H1 (cell line): Measurements from ENCODE around the gene INTU.

ENCODE experiments used
- BACH1 ChIP-seq: IDR thresholded peaks from 2 replicates; pipeline ENCODE4 v1.6.1; 2012; ENCODE audit warnings: low read length, improper control_type of control experiment
- CBX5 ChIP-seq: fragments of 300-800, 300-1000 bp; sonication (generic); IDR thresholded peaks from 2 replicates; pipeline ENCODE4 v1.7.1; 2016; ENCODE audit warnings: antibody characterized with exemption, low read length, low read depth
- CHD1 ChIP-seq: IDR thresholded peaks from 2 replicates; pipeline ENCODE4 v1.6.1; 2012; ENCODE audit warnings: low read depth, low read length, improper control_type of control experiment
- CTCF ChIP-seq, 3 experiments: IDR thresholded peaks; 1 replicate in 2 of 3; 2 replicates in 1 of 3; pipeline versions ENCODE4 v1.5.1 to v1.6.1; 2011; ENCODE audit warnings: low read length in 3 of 3, mild to moderate bottlenecking in 3 of 3, inconsistent platforms in 2 of 3, low read depth in 1 of 3, moderate library complexity in 1 of 3; ENCODE audit not compliant: insufficient read depth in 1 of 3; ENCODE audit errors: control extremely low read depth in 1 of 3
- EZH2 ChIP-seq: fragments of 200-600 bp; sonication (generic); IDR thresholded peaks from 2 replicates; pipeline ENCODE4 v1.7.1; 2012; ENCODE audit warnings: low read depth, mild to moderate bottlenecking, moderate library complexity, low read length, inconsistent platforms; ENCODE audit not compliant: severe bottlenecking
- KDM5A ChIP-seq: fragments of 200-600 bp; IDR thresholded peaks from 2 replicates; pipeline ENCODE4 v1.7.1; 2012; ENCODE audit warnings: mild to moderate bottlenecking, low read length, inconsistent platforms, mixed read lengths
- POLR2A ChIP-seq, 2 experiments: IDR thresholded peaks; 1 replicate in 1 of 2; 2 replicates in 1 of 2; pipeline ENCODE4 v1.6.1; 2011; ENCODE audit warnings: low read depth in 2 of 2, low read length in 2 of 2, mild to moderate bottlenecking in 2 of 2; ENCODE audit errors: control extremely low read depth in 1 of 2
- SRF ChIP-seq: IDR thresholded peaks from 2 replicates; pipeline ENCODE4 v1.6.1; 2011; ENCODE audit warnings: mild to moderate bottlenecking, low read depth, low read length, moderate library complexity
- TAF1 ChIP-seq: IDR thresholded peaks from 2 replicates; pipeline ENCODE4 v1.6.1; 2011; ENCODE audit warnings: mild to moderate bottlenecking, low read depth, low read length
- YY1 ChIP-seq: IDR thresholded peaks from 2 replicates; pipeline ENCODE4 v1.6.1; 2011; ENCODE audit warnings: low read depth, mild to moderate bottlenecking, low read length
- ZNF274 ChIP-seq: IDR thresholded peaks from 2 replicates; pipeline ENCODE4 v1.7.0; 2012; ENCODE audit warnings: low read length, borderline replicate concordance; ENCODE audit errors: extremely low read depth
- TF ChIP-seq, protein P1 (sequence below): IDR thresholded peaks from 2 replicates; pipeline ENCODE4 v1.6.1; 2011; ENCODE audit warnings: low read depth, mild to moderate bottlenecking, low read length; ENCODE audit not compliant: insufficient read depth
- TF ChIP-seq, protein P2 (sequence below): IDR thresholded peaks from 2 replicates; pipeline ENCODE4 v1.6.1; 2011; ENCODE audit warnings: low read length, improper control_type of control experiment
- TF ChIP-seq, protein P3 (sequence below): IDR thresholded peaks from 2 replicates; pipeline ENCODE4 v1.6.1; 2012; ENCODE audit warnings: low read length, inconsistent platforms

- TF ChIP-seq ZNF274: no peak
- no peak for TF ChIP-seq CTCF (IDR thresholded peaks at IDR 0.05; ENCODE audit: control extremely low read depth in 1 of 3, insufficient read depth in 1 of 3, low read depth in 1 of 3, low read length in 3 of 3)
- TF ChIP-seq, protein P1, sequence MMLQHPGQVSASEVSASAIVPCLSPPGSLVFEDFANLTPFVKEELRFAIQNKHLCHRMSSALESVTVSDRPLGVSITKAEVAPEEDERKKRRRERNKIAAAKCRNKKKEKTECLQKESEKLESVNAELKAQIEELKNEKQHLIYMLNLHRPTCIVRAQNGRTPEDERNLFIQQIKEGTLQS: no peak
- TF ChIP-seq YY1: no peak
- no peak for TF ChIP-seq POLR2A (IDR thresholded peaks at IDR 0.05; ENCODE audit: control extremely low read depth in 1 of 2, low read depth in 2 of 2, low read length in 2 of 2)
- TF ChIP-seq KDM5A: no peak
- TF ChIP-seq BACH1: no peak
- TF ChIP-seq, protein P2, sequence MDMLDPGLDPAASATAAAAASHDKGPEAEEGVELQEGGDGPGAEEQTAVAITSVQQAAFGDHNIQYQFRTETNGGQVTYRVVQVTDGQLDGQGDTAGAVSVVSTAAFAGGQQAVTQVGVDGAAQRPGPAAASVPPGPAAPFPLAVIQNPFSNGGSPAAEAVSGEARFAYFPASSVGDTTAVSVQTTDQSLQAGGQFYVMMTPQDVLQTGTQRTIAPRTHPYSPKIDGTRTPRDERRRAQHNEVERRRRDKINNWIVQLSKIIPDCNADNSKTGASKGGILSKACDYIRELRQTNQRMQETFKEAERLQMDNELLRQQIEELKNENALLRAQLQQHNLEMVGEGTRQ: no peak
- TF ChIP-seq CBX5: no peak
- TF ChIP-seq TAF1: no peak
- TF ChIP-seq, protein P3, sequence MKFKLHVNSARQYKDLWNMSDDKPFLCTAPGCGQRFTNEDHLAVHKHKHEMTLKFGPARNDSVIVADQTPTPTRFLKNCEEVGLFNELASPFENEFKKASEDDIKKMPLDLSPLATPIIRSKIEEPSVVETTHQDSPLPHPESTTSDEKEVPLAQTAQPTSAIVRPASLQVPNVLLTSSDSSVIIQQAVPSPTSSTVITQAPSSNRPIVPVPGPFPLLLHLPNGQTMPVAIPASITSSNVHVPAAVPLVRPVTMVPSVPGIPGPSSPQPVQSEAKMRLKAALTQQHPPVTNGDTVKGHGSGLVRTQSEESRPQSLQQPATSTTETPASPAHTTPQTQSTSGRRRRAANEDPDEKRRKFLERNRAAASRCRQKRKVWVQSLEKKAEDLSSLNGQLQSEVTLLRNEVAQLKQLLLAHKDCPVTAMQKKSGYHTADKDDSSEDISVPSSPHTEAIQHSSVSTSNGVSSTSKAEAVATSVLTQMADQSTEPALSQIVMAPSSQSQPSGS: no peak
- no peak for TF ChIP-seq CHD1
- no peak for TF ChIP-seq SRF
- TF ChIP-seq EZH2: no peak
Measured at GRCh38 chr4:127708985-127709384, 76.2 kb downstream of the INTU start.
